ENCODE results near the gene RASA1.

- TF ChIP-seq CTCF (IDR thresholded peaks at IDR 0.05) (no peak), POLR2A (IDR thresholded peaks at IDR 0.05) (no peak)
Measured at GRCh38 chr5:87390075-87390474, 122.4 kb downstream of the RASA1 start.
